ENCODE measurements around the gene ADGRL2.

The ADGRL2 gene

DNA sequence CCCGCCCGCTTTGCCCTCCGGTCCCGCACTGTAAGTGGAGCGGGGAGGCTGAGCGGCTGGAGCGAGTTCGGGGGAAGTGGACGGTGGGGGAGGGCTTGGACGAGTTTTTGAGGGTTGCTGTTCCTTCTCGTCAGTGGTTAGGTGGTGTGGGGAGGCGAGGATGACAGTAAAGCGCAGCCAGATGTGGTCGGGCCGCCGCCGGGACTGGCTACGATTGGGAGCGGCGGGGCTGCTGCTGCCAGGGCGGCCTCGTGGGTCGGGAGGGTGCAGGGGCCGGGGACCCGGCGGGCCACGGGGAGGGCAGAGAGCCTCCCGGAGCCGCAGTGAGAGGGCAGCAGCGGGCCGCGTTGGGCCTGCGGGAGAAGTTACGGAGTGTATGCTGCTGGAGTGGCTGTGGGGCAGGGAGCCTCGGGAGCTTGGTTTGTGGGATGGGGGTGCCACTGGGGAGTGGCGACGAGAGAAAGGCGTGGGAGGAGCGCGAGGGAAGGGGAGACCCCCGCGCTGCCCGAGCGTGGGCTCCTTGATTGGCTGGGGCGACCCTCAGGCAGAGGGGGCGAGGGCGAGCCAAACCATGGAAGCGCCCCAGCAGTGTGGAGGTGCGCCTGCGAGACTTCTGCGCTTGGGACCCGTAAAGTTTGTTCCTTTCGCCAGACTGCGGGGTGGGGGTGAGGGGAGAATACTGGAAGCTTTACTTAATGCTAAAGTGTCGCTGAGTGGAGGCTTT, 2.1 kb downstream of the ADGRL2 start (continued):
- TF ChIP-seq ZIC2 (tag by site-specific recombination; IDR thresholded peaks at IDR 0.05) (no peak), ZNF558 (tag by site-specific recombination; IDR thresholded peaks at IDR 0.05) (no peak), ZBTB7A (tag by site-specific recombination; IDR thresholded peaks at IDR 0.05; ENCODE audit: low read depth) (no peak), RBAK (tag by site-specific recombination; IDR thresholded peaks at IDR 0.05) (no peak), YY2 (tag by site-specific recombination; IDR thresholded peaks at IDR 0.05) (no peak), ZNF24 (tag by site-specific recombination; IDR thresholded peaks at IDR 0.05) (no peak), ZNF571 (tag by site-specific recombination; IDR thresholded peaks at IDR 0.05) (no peak), ZNF521 (tag by site-specific recombination; IDR thresholded peaks at IDR 0.05) (no peak), ZNF114 (tag by site-specific recombination; IDR thresholded peaks at IDR 0.05) (no peak), ZNF664 (tag by site-specific recombination; IDR thresholded peaks at IDR 0.05) (no peak), ZNF394 (tag by site-specific recombination; IDR thresholded peaks at IDR 0.05; ENCODE audit: borderline replicate concordance) (no peak; the same call in 1 of the 2 replicates), ZNF391 (tag by site-specific recombination; IDR thresholded peaks at IDR 0.05; ENCODE audit: borderline replicate concordance, low read depth) (0 out of 2 replicates have a peak, but pooled peaks have one; percentile 21), BCL11B (tag by site-specific recombination; IDR thresholded peaks at IDR 0.05; ENCODE audit: low read depth) (no peak), HOXC10 (CRISPR knock-in tag; IDR thresholded peaks at IDR 0.05) (no peak), ZNF596 (tag by site-specific recombination; IDR thresholded peaks at IDR 0.05) (no peak), SP2 (tag by site-specific recombination; IDR thresholded peaks at IDR 0.05) (peak; percentile 53; the same call in 1 of the 2 replicates), ZNF175 (tag by site-specific recombination; IDR thresholded peaks at IDR 0.05) (no peak), OVOL3 (tag by site-specific recombination; IDR thresholded peaks at IDR 0.05) (no peak), SALL2 (tag by site-specific recombination; IDR thresholded peaks at IDR 0.05; ENCODE audit: borderline replicate concordance) (no peak), ZNF184 (tag by site-specific recombination; IDR thresholded peaks at IDR 0.05) (no peak), ZNF239 (tag by site-specific recombination; IDR thresholded peaks at IDR 0.05) (no peak), ZNF202 (tag by site-specific recombination; IDR thresholded peaks at IDR 0.05; ENCODE audit: borderline replicate concordance) (no peak), ZNF529 (tag by site-specific recombination; IDR thresholded peaks at IDR 0.05; ENCODE audit: insufficient replicate concordance) (no peak), ZNF214 (tag by site-specific recombination; IDR thresholded peaks at IDR 0.05; ENCODE audit: borderline replicate concordance) (no peak), ZNF16 (tag by site-specific recombination; IDR thresholded peaks at IDR 0.05; ENCODE audit: low read depth) (no peak)
- TF ChIP-seq, protein P1, sequence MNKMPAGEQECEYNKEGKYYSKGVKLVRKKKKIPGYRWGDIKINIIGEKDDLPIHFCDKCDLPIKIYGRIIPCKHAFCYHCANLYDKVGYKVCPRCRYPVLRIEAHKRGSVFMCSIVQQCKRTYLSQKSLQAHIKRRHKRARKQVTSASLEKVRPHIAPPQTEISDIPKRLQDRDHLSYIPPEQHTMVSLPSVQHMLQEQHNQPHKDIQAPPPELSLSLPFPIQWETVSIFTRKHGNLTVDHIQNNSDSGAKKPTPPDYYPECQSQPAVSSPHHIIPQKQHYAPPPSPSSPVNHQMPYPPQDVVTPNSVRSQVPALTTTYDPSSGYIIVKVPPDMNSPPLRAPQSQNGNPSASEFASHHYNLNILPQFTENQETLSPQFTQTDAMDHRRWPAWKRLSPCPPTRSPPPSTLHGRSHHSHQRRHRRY (tag by site-specific recombination; IDR thresholded peaks at IDR 0.05) = no peak
- TF ChIP-seq, protein P2, sequence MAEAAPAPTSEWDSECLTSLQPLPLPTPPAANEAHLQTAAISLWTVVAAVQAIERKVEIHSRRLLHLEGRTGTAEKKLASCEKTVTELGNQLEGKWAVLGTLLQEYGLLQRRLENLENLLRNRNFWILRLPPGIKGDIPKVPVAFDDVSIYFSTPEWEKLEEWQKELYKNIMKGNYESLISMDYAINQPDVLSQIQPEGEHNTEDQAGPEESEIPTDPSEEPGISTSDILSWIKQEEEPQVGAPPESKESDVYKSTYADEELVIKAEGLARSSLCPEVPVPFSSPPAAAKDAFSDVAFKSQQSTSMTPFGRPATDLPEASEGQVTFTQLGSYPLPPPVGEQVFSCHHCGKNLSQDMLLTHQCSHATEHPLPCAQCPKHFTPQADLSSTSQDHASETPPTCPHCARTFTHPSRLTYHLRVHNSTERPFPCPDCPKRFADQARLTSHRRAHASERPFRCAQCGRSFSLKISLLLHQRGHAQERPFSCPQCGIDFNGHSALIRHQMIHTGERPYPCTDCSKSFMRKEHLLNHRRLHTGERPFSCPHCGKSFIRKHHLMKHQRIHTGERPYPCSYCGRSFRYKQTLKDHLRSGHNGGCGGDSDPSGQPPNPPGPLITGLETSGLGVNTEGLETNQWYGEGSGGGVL (tag by site-specific recombination; IDR thresholded peaks at IDR 0.05) = peak; percentile 42; the same call in 1 of the 2 replicates
- TF ChIP-seq, protein P3, sequence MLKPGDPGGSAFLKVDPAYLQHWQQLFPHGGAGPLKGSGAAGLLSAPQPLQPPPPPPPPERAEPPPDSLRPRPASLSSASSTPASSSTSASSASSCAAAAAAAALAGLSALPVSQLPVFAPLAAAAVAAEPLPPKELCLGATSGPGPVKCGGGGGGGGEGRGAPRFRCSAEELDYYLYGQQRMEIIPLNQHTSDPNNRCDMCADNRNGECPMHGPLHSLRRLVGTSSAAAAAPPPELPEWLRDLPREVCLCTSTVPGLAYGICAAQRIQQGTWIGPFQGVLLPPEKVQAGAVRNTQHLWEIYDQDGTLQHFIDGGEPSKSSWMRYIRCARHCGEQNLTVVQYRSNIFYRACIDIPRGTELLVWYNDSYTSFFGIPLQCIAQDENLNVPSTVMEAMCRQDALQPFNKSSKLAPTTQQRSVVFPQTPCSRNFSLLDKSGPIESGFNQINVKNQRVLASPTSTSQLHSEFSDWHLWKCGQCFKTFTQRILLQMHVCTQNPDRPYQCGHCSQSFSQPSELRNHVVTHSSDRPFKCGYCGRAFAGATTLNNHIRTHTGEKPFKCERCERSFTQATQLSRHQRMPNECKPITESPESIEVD (tag by site-specific recombination; IDR thresholded peaks at IDR 0.05) = no peak
- TF ChIP-seq, protein P4, sequence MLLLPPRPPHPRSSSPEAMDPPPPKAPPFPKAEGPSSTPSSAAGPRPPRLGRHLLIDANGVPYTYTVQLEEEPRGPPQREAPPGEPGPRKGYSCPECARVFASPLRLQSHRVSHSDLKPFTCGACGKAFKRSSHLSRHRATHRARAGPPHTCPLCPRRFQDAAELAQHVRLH (tag by site-specific recombination; IDR thresholded peaks at IDR 0.05) = no peak
- TF ChIP-seq, protein P5, sequence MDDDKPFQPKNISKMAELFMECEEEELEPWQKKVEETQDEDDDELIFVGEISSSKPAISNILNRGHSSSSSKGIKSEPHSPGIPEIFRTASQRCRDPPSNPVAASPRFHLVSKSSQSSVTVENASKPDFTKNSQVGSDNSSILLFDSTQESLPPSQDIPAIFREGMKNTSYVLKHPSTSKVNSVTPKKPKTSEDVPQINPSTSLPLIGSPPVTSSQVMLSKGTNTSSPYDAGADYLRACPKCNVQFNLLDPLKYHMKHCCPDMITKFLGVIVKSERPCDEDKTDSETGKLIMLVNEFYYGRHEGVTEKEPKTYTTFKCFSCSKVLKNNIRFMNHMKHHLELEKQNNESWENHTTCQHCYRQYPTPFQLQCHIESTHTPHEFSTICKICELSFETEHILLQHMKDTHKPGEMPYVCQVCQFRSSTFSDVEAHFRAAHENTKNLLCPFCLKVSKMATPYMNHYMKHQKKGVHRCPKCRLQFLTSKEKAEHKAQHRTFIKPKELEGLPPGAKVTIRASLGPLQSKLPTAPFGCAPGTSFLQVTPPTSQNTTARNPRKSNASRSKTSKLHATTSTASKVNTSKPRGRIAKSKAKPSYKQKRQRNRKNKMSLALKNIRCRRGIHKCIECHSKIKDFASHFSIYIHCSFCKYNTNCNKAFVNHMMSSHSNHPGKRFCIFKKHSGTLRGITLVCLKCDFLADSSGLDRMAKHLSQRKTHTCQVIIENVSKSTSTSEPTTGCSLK (tag by site-specific recombination; IDR thresholded peaks at IDR 0.05) = no peak
- TF ChIP-seq, protein P6, sequence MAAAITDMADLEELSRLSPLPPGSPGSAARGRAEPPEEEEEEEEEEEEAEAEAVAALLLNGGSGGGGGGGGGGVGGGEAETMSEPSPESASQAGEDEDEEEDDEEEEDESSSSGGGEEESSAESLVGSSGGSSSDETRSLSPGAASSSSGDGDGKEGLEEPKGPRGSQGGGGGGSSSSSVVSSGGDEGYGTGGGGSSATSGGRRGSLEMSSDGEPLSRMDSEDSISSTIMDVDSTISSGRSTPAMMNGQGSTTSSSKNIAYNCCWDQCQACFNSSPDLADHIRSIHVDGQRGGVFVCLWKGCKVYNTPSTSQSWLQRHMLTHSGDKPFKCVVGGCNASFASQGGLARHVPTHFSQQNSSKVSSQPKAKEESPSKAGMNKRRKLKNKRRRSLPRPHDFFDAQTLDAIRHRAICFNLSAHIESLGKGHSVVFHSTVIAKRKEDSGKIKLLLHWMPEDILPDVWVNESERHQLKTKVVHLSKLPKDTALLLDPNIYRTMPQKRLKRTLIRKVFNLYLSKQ (tag by site-specific recombination; IDR thresholded peaks at IDR 0.05; ENCODE audit: borderline replicate concordance) = no peak
